Measurements from ENCODE around the gene NDUFA7. TPM values are rescaled to one million over a fixed set of nuclear protein-coding genes. Genes with fewer than 3 reads are reported as not detected.
A peak's percentile ranks its signal among the peaks of the same experiment; 100 is the strongest.

NDUFA7 gene
- total and polyA plus RNA-seq, 2 of the 13 experiments (the other 11 are each of a cell fraction or from before 2014, with no cell fraction given) = 64.5 to 71.5 TPM

DNA sequence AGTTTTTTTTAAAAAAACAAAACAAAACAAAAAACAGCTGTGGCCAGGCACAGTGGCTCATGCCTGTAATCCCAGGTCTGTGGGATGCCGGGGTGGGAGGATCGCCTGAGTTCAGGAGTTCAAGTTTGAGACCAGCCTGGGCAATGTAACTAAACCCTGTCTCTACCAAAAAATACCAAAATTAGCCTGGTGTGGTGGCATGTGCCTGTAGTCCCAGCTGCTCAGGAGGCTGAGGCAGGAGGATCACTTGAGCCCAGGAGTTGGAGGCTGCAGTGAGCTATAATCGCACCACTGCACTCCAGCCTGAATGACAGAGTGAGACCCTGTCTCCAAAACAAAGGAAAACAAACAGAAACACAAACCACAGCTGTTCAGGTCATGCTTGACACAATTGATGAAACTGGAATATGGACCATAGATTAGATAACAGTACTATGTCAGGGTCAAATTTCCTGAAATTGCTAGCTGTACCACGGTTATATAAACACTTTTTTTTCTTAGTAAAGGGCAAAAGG, 35.9 kb upstream of the NDUFA7 start (continued):
- TF ChIP-seq, protein P1, sequence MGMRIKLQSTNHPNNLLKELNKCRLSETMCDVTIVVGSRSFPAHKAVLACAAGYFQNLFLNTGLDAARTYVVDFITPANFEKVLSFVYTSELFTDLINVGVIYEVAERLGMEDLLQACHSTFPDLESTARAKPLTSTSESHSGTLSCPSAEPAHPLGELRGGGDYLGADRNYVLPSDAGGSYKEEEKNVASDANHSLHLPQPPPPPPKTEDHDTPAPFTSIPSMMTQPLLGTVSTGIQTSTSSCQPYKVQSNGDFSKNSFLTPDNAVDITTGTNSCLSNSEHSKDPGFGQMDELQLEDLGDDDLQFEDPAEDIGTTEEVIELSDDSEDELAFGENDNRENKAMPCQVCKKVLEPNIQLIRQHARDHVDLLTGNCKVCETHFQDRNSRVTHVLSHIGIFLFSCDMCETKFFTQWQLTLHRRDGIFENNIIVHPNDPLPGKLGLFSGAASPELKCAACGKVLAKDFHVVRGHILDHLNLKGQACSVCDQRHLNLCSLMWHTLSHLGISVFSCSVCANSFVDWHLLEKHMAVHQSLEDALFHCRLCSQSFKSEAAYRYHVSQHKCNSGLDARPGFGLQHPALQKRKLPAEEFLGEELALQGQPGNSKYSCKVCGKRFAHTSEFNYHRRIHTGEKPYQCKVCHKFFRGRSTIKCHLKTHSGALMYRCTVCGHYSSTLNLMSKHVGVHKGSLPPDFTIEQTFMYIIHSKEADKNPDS (CRISPR knock-in tag; IDR thresholded peaks at IDR 0.05) = no peak; the same call in 1 of the 2 replicates
- TF ChIP-seq TGIF2 (CRISPR knock-in tag; IDR thresholded peaks at IDR 0.05) (no peak; the same call in 1 of the 2 replicates), ZFP36L1 (CRISPR knock-in tag; IDR thresholded peaks at IDR 0.05) (peak; percentile 90; the same call in 1 of the 2 replicates), NFYB (CRISPR knock-in tag; IDR thresholded peaks at IDR 0.05) (no peak), JDP2 (CRISPR knock-in tag; IDR thresholded peaks at IDR 0.05; ENCODE audit: borderline replicate concordance) (no peak; the same call in 1 of the 2 replicates), TOPORS (CRISPR knock-in tag; IDR thresholded peaks at IDR 0.05) (no peak), NPAS2 (CRISPR knock-in tag; IDR thresholded peaks at IDR 0.05; ENCODE audit: borderline replicate concordance) (no peak), SP5 (CRISPR knock-in tag; IDR thresholded peaks at IDR 0.05; ENCODE audit: borderline replicate concordance, low read depth) (peak; percentile 69; the same call in 1 of the 2 replicates), MLLT10 (CRISPR knock-in tag; IDR thresholded peaks at IDR 0.05) (no peak), BRD4 (CRISPR knock-in tag; IDR thresholded peaks at IDR 0.05) (no peak), SP140L (CRISPR knock-in tag; IDR thresholded peaks at IDR 0.05; ENCODE audit: borderline replicate concordance) (no peak), MED8 (CRISPR knock-in tag; IDR thresholded peaks at IDR 0.05; ENCODE audit: insufficient replicate concordance) (no peak), MAFK (conservative IDR thresholded peaks at IDR 0.05 in 1 of 2, IDR thresholded peaks at IDR 0.05 in 1 of 2; ENCODE audit: low read length in 2 of 2) (peak in 1 of 2 experiments; percentile 33; a peak in 2 of 4 replicates), ZNF562 (CRISPR knock-in tag; IDR thresholded peaks at IDR 0.05; ENCODE audit: borderline replicate concordance) (no peak), POLR2AphosphoS2 (IDR thresholded peaks at IDR 0.05; ENCODE audit: low read depth, low read length) (no peak), RELA (CRISPR knock-in tag; IDR thresholded peaks at IDR 0.05) (no peak), FOXP1 (IDR thresholded peaks at IDR 0.05) (peak; percentile 89), FOXP1 (CRISPR knock-in tag; IDR thresholded peaks at IDR 0.05) (peak; percentile 97)
- TF ChIP-seq, protein P2, sequence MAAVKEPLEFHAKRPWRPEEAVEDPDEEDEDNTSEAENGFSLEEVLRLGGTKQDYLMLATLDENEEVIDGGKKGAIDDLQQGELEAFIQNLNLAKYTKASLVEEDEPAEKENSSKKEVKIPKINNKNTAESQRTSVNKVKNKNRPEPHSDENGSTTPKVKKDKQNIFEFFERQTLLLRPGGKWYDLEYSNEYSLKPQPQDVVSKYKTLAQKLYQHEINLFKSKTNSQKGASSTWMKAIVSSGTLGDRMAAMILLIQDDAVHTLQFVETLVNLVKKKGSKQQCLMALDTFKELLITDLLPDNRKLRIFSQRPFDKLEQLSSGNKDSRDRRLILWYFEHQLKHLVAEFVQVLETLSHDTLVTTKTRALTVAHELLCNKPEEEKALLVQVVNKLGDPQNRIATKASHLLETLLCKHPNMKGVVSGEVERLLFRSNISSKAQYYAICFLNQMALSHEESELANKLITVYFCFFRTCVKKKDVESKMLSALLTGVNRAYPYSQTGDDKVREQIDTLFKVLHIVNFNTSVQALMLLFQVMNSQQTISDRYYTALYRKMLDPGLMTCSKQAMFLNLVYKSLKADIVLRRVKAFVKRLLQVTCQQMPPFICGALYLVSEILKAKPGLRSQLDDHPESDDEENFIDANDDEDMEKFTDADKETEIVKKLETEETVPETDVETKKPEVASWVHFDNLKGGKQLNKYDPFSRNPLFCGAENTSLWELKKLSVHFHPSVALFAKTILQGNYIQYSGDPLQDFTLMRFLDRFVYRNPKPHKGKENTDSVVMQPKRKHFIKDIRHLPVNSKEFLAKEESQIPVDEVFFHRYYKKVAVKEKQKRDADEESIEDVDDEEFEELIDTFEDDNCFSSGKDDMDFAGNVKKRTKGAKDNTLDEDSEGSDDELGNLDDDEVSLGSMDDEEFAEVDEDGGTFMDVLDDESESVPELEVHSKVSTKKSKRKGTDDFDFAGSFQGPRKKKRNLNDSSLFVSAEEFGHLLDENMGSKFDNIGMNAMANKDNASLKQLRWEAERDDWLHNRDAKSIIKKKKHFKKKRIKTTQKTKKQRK (IDR thresholded peaks at IDR 0.05; ENCODE audit: low read length) = no peak
- TF ChIP-seq, protein P3, sequence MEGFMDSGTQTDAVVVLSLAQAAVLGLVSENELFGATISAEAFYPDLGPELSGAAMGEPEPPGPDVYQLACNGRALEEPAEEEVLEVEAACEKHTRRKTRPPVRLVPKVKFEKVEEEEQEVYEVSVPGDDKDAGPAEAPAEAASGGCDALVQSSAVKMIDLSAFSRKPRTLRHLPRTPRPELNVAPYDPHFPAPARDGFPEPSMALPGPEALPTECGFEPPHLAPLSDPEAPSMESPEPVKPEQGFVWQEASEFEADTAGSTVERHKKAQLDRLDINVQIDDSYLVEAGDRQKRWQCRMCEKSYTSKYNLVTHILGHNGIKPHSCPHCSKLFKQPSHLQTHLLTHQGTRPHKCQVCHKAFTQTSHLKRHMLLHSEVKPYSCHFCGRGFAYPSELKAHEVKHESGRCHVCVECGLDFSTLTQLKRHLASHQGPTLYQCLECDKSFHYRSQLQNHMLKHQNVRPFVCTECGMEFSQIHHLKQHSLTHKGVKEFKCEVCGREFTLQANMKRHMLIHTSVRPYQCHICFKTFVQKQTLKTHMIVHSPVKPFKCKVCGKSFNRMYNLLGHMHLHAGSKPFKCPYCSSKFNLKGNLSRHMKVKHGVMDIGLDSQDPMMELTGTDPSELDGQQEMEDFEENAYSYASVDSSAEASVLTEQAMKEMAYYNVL (CRISPR knock-in tag; IDR thresholded peaks at IDR 0.05; ENCODE audit: borderline replicate concordance) = peak; percentile 94
- TF ChIP-seq, protein P4, sequence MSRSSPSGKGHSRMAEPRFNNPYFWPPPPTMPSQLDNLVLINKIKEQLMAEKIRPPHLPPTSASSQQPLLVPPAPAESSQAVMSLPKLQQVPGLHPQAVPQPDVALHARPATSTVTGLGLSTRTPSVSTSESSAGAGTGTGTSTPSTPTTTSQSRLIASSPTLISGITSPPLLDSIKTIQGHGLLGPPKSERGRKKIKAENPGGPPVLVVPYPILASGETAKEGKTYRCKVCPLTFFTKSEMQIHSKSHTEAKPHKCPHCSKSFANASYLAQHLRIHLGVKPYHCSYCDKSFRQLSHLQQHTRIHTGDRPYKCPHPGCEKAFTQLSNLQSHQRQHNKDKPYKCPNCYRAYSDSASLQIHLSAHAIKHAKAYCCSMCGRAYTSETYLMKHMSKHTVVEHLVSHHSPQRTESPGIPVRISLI (CRISPR knock-in tag; IDR thresholded peaks at IDR 0.05; ENCODE audit: borderline replicate concordance) = peak; percentile 99
- TF ChIP-seq, protein P5, sequence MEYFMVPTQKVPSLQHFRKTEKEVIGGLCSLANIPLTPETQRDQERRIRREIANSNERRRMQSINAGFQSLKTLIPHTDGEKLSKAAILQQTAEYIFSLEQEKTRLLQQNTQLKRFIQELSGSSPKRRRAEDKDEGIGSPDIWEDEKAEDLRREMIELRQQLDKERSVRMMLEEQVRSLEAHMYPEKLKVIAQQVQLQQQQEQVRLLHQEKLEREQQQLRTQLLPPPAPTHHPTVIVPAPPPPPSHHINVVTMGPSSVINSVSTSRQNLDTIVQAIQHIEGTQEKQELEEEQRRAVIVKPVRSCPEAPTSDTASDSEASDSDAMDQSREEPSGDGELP (IDR thresholded peaks at IDR 0.05; ENCODE audit: borderline replicate concordance, low read depth) = peak; percentile 99

All from HepG2 (cell line).